ENCODE data around the gene IRF9. TPM values are rescaled to one million over a fixed set of nuclear protein-coding genes. Genes with fewer than 3 reads are reported as not detected.

The IRF9 gene, protein sequence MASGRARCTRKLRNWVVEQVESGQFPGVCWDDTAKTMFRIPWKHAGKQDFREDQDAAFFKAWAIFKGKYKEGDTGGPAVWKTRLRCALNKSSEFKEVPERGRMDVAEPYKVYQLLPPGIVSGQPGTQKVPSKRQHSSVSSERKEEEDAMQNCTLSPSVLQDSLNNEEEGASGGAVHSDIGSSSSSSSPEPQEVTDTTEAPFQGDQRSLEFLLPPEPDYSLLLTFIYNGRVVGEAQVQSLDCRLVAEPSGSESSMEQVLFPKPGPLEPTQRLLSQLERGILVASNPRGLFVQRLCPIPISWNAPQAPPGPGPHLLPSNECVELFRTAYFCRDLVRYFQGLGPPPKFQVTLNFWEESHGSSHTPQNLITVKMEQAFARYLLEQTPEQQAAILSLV
- total RNA-seq, result 50.6 TPM

DNA sequence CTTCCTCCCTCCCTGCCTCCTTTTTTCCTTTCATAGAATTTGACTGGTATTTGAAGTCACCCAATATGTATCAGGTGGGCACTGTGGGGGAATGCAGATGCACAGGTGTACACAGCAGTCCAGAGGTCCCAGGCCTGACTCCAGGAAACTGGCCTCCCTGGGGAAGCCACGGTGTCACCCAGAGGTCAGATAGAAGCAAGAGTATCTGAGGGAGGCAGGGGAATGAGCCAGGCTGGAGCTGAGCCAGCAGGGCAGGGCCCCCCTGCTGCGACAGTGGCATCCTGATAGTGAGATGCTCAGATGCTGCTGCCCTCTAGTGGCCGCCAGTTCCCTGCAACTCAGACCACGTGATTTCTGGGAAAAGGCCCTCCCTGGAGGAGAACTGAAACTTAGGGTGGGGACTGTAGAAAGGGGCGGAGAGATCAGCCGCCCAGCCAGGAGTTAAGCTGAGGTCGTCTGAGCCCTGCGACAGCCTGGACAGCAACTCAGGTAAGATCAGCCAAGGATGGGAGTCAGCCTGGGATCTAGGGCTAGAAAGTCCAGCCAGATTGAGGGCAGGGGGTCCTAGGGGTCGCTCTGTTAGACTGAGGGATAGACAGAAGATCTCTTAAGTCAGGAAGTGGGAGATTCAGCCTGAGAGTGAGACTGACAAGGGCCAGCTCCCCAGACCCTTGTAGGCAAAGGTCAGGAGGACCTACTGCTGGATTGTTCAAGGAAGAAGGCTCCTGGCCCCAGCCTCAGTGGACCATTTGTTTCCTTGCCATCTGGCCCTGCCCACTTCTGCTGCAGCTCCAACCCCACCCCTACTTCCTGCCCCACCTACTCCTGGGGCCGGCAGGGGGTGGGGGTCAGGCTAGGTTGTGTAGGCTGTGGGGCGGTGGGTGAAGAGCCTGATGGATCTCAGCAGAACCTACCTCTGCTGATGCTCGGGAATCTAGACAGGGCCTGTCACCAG lies at the start of gene IRF9:
IRF9 (plus strand) TSS at position 416 of the 955 bp plus-strand sequence. CDS start 880 bp downstream, outside the sequence.
- H3K36me3 ChIP-seq (ENCODE audit: control insufficient read depth in 3 of 3, insufficient read depth in 3 of 3, low read length in 3 of 3), result peaks cover 64 to 68% (median 65%) of the 10 kb centered on the region in 3 donors
- peak within 1 kb of the TSS; percentile 80 to 93 (median 91) for H3K9ac ChIP-seq (ENCODE audit: low read depth in 1 of 3, low read length in 3 of 3)
- peaks cover 24 to 30% (median 25%) of the 10 kb centered on the region in 3 donors for H3K4me1 ChIP-seq (ENCODE audit: control insufficient read depth in 3 of 3, insufficient read depth in 3 of 3, low read length in 3 of 3)

DNA sequence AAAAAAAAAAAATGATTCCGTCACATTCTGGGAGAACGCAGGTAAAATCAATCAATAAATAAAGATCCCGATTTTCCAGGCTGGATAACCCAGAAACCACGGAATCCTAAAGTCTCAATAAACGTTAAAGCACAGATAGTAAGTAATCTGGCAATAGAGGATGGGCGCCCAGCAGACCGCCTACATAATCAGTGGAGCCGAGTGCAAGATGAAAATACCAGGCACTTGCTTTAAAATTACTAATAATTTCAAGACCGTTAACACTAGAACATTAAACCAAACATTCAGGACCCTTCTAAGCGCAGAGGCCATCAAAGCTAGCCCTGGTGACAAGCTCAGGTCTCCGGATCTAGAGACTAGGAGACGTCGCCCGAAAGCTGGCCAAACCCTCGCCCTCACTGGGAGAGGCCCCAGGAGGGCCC lies 47.7 kb upstream of the IRF9 start:
- no peaks in the 10 kb centered on the region for H3K9me3 ChIP-seq (ENCODE audit: control insufficient read depth in 3 of 3, low read length in 3 of 3)
- no peaks in the 10 kb centered on the region for H3K27me3 ChIP-seq (ENCODE audit: control insufficient read depth in 3 of 3, insufficient read depth in 3 of 3, low read length in 3 of 3)
- peaks cover 12 to 18% (median 12%) of the 10 kb centered on the region in 3 donors for H3K36me3 ChIP-seq (ENCODE audit: control insufficient read depth in 3 of 3, insufficient read depth in 3 of 3, low read length in 3 of 3)
- peaks cover 21 to 29% (median 28%) of the 10 kb centered on the region in 3 donors for H3K4me1 ChIP-seq (ENCODE audit: control insufficient read depth in 3 of 3, insufficient read depth in 3 of 3, low read length in 3 of 3)
- H3K27ac ChIP-seq (ENCODE audit: low read depth, low read length), result peak overlapping the region; percentile 97
- H3K4me3 ChIP-seq (ENCODE audit: low read length in 3 of 3), result peak overlapping the region; percentile 93 to 98 (median 98)
- H3K9ac ChIP-seq (ENCODE audit: low read depth in 1 of 3, low read length in 3 of 3), result peak overlapping the region; percentile 85 to 100 (median 99)

More for the DNA sequence above, at the start of gene IRF9:
- Histone ChIP-seq H3K27me3 (ENCODE audit: control insufficient read depth in 3 of 3, insufficient read depth in 3 of 3, low read length in 3 of 3) (no peaks in the 10 kb centered on the region), H3K4me3 (ENCODE audit: low read length in 3 of 3) (peak within 1 kb of the TSS; percentile 84 to 92 (median 90)), H3K27ac (ENCODE audit: low read depth, low read length) (peak within 1 kb of the TSS; percentile 88), H3K9me3 (ENCODE audit: control insufficient read depth in 3 of 3, low read length in 3 of 3) (no peaks in the 10 kb centered on the region)

DNA sequence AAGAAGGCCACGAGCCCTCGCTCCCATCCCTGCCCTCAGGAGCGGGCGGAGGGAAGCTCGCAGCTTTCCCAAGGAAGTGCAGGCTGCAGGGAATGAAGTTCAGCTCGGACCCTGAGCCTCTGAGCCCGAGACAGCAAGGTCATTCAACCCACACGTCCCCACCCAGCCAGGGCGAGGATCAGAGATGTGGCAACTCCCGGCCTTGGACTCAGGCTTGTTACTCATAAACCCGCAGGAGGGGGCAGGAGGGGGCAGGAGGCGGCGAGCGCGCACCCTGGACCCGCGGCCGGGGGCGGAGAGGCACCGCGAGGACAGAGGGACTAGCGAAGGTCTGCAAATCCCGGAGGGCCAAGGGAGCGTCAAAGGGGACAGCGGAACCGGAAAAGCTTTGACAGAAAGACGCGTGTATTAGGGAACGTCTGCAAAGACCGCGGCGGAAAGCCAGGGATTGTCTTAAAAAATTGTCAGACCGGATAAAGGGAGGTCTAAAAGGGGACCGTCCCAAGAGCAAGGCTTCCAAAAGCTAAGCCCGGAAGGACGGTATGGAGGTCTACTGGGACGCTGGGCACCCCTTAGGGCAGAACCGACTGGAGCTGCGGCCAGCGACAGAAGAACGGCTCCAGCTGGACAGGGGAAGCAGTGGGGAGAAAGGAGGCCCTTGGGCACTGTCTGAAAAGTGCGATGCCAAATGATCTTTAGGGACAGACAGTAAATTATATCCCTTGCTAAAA lies 47.1 kb upstream of the IRF9 start:
- peaks cover 17 to 23% (median 18%) of the 10 kb centered on the region in 3 donors for H3K36me3 ChIP-seq (ENCODE audit: control insufficient read depth in 3 of 3, insufficient read depth in 3 of 3, low read length in 3 of 3)
- H3K27ac ChIP-seq (ENCODE audit: low read depth, low read length), result peak overlapping the region; percentile 97
- H3K27me3 ChIP-seq (ENCODE audit: control insufficient read depth in 3 of 3, insufficient read depth in 3 of 3, low read length in 3 of 3), result no peaks in the 10 kb centered on the region
- peaks cover 21 to 24% (median 23%) of the 10 kb centered on the region in 3 donors for H3K4me1 ChIP-seq (ENCODE audit: control insufficient read depth in 3 of 3, insufficient read depth in 3 of 3, low read length in 3 of 3)
- peak overlapping the region; percentile 85 to 100 (median 99) for H3K9ac ChIP-seq (ENCODE audit: low read depth in 1 of 3, low read length in 3 of 3)
- H3K9me3 ChIP-seq (ENCODE audit: control insufficient read depth in 3 of 3, low read length in 3 of 3), result no peaks in the 10 kb centered on the region
- peak overlapping the region; percentile 93 to 98 (median 98) for H3K4me3 ChIP-seq (ENCODE audit: low read length in 3 of 3)

DNA sequence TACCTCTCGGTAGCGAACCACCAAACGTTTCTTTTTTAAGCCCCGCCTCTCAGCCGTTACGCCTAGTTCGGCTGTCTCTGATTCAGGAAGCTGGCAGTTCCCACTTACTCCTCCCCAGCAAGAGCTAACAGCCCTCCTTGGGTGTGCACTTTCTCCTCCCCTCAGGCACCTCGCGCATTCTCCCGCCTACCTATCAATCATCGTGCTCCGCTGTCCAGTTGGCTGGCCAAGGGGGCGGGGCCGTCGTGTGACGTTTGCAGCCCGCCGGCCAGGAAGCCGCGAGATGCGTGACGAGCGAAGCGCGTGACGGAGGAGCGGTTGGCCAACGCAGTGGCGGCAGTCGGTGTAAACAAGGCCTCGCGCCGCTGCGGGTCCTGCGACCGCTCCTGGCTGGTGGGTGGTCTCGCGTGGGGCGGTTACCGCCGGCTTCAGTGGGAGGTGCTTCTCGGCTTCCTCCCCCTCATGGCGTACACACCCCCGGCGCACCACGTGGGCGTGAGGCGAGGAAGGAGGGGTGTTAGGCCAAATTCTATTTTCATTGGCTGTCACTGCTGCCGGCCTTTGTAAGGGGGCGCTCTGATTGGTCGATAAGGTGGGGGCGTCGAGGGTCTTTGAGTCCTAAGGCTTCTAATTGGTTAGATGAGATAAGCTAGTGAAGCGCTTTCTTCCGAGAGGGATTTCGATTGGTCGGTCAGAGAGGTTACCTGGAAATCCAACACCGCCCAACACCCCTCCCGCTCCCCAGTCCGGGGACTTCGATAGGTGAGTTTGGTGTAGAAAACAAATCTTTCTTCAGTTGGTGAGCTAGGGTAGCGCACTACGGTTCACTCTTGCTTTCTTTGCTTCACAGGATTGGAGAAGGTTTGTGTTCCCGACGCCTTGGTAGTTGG lies 46.3 kb upstream of the IRF9 start, which contains the start of the genes DCAF11 and NRL:
DCAF11 (plus strand) TSS at position 246 of the 890 bp plus-strand sequence. CDS start 818 bp downstream, outside the sequence.
NRL (minus strand) TSS at position 418 of the 890 bp plus-strand sequence. CDS start 32,101 bp downstream, outside the sequence.
- Histone ChIP-seq H3K9ac (ENCODE audit: low read depth in 1 of 3, low read length in 3 of 3) (peak within 1 kb of the TSS; percentile 88 to 100 (median 99)), H3K4me3 (ENCODE audit: low read length in 3 of 3) (peak within 1 kb of the TSS; percentile 93 to 98 (median 98)), H3K27me3 (ENCODE audit: control insufficient read depth in 3 of 3, insufficient read depth in 3 of 3, low read length in 3 of 3) (no peaks in the 10 kb centered on the region), H3K9me3 (ENCODE audit: control insufficient read depth in 3 of 3, low read length in 3 of 3) (no peaks in the 10 kb centered on the region), H3K4me1 (ENCODE audit: control insufficient read depth in 3 of 3, insufficient read depth in 3 of 3, low read length in 3 of 3) (peaks cover 21 to 23% (median 21%) of the 10 kb centered on the region in 3 donors), H3K36me3 (ENCODE audit: control insufficient read depth in 3 of 3, insufficient read depth in 3 of 3, low read length in 3 of 3) (peaks cover 25 to 31% (median 26%) of the 10 kb centered on the region in 3 donors), H3K27ac (ENCODE audit: low read depth, low read length) (peak within 1 kb of the TSS; percentile 97)

DNA sequence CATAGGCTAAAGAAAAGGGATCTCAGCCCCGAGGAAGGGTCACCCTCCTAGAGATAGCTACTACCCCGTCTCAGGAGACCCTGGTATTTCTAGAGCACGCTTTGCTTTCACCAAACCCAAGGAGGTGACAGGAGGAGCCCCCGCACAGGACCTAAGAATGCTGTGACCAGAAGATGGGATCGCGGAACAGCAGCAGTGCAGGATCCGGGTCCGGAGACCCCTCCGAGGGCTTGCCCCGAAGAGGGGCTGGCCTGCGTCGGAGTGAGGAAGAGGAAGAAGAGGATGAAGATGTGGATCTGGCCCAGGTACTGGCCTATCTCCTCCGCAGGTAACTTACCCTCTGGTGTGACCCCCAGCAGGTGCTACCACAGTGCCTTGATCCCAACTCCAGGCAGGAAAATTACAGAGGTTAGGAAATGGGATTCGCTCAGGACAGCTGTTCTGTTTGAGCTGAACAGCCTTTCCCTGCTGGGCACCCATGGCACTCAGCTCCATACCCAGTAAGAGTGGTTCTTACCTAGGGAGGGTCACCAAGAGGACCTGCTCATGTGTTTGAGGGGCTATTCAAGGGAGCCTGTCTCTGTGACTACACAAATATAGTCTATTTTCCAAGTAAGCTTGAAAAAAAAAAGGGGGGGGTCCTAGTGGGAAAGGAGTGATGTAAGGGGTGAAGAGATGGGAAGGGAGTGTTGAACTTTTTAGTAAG lies 45.5 kb upstream of the IRF9 start:
- peaks cover 30 to 36% (median 31%) of the 10 kb centered on the region in 3 donors for H3K36me3 ChIP-seq (ENCODE audit: control insufficient read depth in 3 of 3, insufficient read depth in 3 of 3, low read length in 3 of 3)
- H3K9ac ChIP-seq (ENCODE audit: low read depth in 1 of 3, low read length in 3 of 3), result peak overlapping the region; percentile 88 to 100 (median 94)
- H3K27ac ChIP-seq (ENCODE audit: low read depth, low read length), result peak overlapping the region; percentile 97
- peak overlapping the region; percentile 85 to 98 (median 98) for H3K4me3 ChIP-seq (ENCODE audit: low read length in 3 of 3)
- peaks cover 21 to 23% (median 21%) of the 10 kb centered on the region in 3 donors for H3K4me1 ChIP-seq (ENCODE audit: control insufficient read depth in 3 of 3, insufficient read depth in 3 of 3, low read length in 3 of 3)
- H3K27me3 ChIP-seq (ENCODE audit: control insufficient read depth in 3 of 3, insufficient read depth in 3 of 3, low read length in 3 of 3), result no peaks in the 10 kb centered on the region
- H3K9me3 ChIP-seq (ENCODE audit: control insufficient read depth in 3 of 3, low read length in 3 of 3), result no peaks in the 10 kb centered on the region

DNA sequence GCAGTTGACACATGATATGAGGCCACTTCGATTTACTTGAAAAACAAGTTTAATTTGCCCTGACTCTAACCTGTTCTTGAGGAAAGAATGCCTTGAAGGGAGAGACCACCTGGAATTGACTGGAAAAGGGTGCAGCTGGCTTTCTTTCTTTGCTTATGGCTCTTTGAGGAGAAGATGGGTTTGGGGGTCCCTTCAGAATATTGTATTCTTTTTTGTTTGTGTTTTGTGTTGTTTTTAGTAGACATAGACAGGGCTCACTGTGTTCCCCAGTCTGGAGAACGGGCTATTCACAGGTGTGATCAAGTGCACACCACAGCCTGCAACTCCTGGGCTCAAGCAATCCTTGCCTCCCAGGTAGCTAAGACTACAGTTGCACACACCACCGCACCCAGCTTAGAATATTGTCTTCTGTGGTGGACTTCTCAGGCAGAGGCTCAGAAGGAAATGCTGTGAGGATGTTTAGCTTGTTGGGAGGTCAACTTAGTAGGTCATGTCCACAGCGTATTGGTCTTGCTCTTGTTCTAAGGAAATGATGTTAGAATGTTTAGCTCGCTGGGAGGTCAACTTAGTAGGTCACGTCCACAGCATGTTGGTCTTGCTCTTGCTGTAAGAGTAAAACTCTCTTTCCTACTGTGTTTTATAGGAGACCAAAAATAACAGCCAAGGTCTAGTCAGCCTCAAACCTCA lies 44.8 kb upstream of the IRF9 start:
- Histone ChIP-seq H3K27ac (ENCODE audit: low read depth, low read length) (no peak overlapping the region), H3K36me3 (ENCODE audit: control insufficient read depth in 3 of 3, insufficient read depth in 3 of 3, low read length in 3 of 3) (peaks cover 37 to 43% (median 38%) of the 10 kb centered on the region in 3 donors), H3K9ac (ENCODE audit: low read depth in 1 of 3, low read length in 3 of 3) (peak overlapping the region; percentile 88 to 100 (median 94)), H3K4me3 (ENCODE audit: low read length in 3 of 3) (peak overlapping the region; percentile 85 to 98 (median 98)), H3K4me1 (ENCODE audit: control insufficient read depth in 3 of 3, insufficient read depth in 3 of 3, low read length in 3 of 3) (peaks cover 21 to 23% (median 21%) of the 10 kb centered on the region in 3 donors), H3K9me3 (ENCODE audit: control insufficient read depth in 3 of 3, low read length in 3 of 3) (no peaks in the 10 kb centered on the region), H3K27me3 (ENCODE audit: control insufficient read depth in 3 of 3, insufficient read depth in 3 of 3, low read length in 3 of 3) (no peaks in the 10 kb centered on the region)

DNA sequence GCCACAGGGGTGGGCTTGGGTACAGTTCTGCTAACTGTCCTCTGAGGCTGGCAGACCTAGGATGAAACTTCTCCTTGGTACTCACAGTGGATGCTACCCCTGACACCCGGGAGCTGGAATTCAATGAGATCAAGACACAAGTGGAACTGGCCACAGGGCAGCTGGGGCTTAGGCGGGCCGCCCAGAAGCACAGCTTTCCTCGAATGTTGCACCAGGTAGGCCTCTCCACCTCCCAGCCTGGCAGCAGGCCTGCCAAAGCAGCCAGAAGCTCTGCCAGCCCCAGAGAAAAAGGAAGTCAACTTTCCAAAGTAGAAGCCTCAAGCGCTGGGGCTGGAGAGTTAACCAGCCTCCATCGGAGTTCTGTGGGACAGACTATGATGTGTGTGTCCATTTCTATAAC lies 43.9 kb upstream of the IRF9 start:
- Histone ChIP-seq H3K36me3 (ENCODE audit: control insufficient read depth in 3 of 3, insufficient read depth in 3 of 3, low read length in 3 of 3) (peaks cover 44 to 50% (median 44%) of the 10 kb centered on the region in 3 donors), H3K4me3 (ENCODE audit: low read length in 3 of 3) (no peak overlapping the region), H3K4me1 (ENCODE audit: control insufficient read depth in 3 of 3, insufficient read depth in 3 of 3, low read length in 3 of 3) (peaks cover 21 to 23% (median 21%) of the 10 kb centered on the region in 3 donors), H3K9ac (ENCODE audit: low read depth in 1 of 3, low read length in 3 of 3) (peak overlapping the region in 1 of 3 donors; percentile 0), H3K27ac (ENCODE audit: low read depth, low read length) (no peak overlapping the region), H3K9me3 (ENCODE audit: control insufficient read depth in 3 of 3, low read length in 3 of 3) (no peaks in the 10 kb centered on the region), H3K27me3 (ENCODE audit: control insufficient read depth in 3 of 3, insufficient read depth in 3 of 3, low read length in 3 of 3) (no peaks in the 10 kb centered on the region)

DNA sequence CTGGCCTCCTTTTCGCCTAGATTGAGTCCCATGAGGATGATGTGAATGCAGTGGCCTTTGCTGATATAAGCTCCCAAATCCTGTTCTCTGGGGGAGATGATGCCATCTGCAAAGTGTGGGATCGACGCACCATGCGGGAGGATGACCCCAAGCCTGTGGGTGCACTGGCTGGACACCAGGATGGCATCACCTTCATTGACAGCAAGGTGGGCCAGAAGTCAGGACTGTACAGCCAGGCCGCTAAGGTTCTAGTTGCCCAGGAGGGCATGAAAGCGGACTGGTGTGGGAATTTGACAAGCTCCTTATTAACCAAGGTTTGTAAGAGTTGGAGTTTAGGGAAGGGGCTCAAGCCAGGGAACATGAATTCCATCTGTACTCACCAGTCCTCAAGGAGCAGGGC lies 41.4 kb upstream of the IRF9 start:
- H3K27ac ChIP-seq (ENCODE audit: low read depth, low read length), result no peak overlapping the region
- no peak overlapping the region for H3K4me3 ChIP-seq (ENCODE audit: low read length in 3 of 3)
- peaks cover 59 to 66% (median 62%) of the 10 kb centered on the region in 3 donors for H3K36me3 ChIP-seq (ENCODE audit: control insufficient read depth in 3 of 3, insufficient read depth in 3 of 3, low read length in 3 of 3)
- no peaks in the 10 kb centered on the region for H3K27me3 ChIP-seq (ENCODE audit: control insufficient read depth in 3 of 3, insufficient read depth in 3 of 3, low read length in 3 of 3)
- peak overlapping the region in 1 of 3 donors; percentile 3 for H3K9ac ChIP-seq (ENCODE audit: low read depth in 1 of 3, low read length in 3 of 3)
- peaks cover 15 to 19% (median 17%) of the 10 kb centered on the region in 3 donors for H3K4me1 ChIP-seq (ENCODE audit: control insufficient read depth in 3 of 3, insufficient read depth in 3 of 3, low read length in 3 of 3)
- no peaks in the 10 kb centered on the region for H3K9me3 ChIP-seq (ENCODE audit: control insufficient read depth in 3 of 3, low read length in 3 of 3)

Data from skeletal muscle tissue (tissue), 4 donors.